ENCODE measurements around the gene GABPA.
"Not testable (repeated sequence)": the region's sequence is repeated elsewhere in the genome, so short reads cannot be mapped to it uniquely, and the experiment has no call there.

The GABPA gene

DNA sequence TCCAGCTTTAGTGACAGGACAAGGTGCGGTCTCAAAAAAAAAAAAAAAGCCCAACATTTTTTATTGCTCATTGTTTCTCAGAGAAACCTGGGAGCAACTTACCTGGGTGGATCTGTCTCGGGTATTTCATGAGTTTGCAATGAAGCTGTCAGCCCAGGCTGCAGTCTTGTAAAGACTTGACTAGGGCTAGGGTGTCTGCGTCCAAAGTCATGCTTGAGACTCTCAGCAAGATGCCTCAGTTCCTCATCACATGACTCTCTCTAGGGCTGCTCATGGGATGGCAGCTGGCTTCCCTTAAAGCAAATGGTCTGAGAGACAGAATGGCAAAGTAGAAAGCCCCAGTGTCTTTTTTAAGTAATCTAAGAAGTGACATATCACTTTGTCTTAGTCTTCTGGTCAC lies 8.1 kb downstream of the GABPA start:
- DNase-seq, result no peak

GRCh38 chr21:25744854-25745253 lies 10.1 kb downstream of the GABPA start:
- DNase-seq, result no peak

DNA sequence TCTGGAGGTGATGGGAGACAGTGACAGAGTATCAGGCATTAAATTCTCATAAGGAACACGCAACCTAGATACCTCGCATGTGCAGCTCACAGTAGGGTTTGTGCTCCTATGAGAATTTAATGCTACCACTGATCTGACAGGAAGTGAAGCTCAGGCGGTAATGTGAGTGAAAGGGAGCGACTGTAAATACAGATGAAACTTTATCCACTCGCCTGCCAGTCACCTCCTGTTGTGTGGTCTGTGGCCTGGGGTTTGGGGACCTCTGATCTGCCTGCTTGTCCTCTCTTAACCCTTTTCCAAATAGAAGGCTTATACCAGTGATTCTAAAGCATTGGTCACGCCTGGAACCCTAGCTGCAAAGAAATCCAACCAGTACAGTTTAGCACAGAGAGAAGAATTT lies 15.3 kb downstream of the GABPA start:
- DNase-seq, result no peak

DNA sequence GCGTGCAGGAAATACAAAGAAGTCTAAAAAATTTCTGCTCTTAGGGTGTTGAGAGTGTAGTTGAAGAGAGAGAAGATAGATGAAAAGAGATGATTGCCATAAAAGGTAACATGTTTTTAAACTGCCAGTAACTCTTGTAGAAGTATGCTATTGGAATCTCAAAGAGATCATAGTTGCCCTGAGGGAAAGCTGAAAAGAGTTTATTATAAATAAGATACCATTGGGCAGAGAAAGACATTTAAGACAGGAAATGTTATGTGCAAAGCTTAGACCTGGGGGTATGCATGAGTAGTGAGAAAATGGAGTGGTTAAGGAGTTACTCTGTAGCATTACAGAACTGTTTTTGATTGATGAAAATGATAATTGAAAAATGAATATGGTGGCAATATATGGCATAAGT lies 17.6 kb downstream of the GABPA start:
- peak; percentile 13 for DNase-seq

GRCh38 chr21:25756190-25756932 lies 21.6 kb downstream of the GABPA start:
- no peak for DNase-seq

- no peak for DNase-seq
Observed at GRCh38 chr21:25757531-25757930, 22.8 kb downstream of the GABPA start.

- DNase-seq, result no peak
Observed at GRCh38 chr21:25759573-25759972, 24.8 kb downstream of the GABPA start.

DNA sequence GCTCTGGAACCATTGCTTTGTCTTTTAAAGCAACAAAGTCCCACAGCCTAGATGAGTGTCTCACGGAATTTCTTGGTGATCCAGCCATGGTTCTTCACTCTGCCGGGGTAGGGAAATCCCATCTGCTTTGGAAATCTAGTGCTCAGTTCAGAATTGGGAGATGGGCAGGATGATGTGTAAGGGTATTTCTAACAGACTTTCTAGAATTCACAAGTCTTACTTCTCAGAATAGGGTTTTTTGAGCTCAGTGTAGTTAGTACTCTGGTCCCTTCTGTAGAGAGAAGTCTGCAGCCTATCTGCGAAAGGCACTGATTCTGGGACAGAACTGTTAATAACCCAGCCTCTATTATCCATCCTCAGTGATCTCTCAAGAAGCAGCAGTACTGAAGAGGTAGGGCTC lies 25.3 kb downstream of the GABPA start:
- no peak for DNase-seq

DNA sequence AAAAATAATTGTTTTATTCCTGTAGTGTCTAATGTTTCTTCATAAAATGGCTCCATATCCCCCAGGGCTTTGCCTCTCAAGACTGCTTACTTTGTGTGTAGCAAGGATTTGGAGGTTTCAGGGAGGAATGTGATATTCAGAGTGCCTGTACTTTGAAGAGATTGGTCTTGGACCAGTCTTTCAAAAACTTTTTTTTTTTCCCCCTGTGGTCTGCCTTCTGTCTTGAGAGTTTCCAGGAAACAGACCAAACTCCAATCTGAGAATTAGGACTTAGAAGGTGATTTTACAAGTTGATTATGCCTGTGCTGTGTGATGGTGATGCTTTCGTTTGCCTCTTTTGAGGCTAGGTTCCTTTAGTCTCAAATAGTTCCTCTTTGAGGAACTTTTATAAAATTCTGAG lies 25.9 kb downstream of the GABPA start:
- no peak for DNase-seq

GRCh38 chr21:25764065-25764464 lies 29.3 kb downstream of the GABPA start:
- DNase-seq, result no peak

- no peak for DNase-seq
Observed at GRCh38 chr21:25767921-25768320, 33.1 kb downstream of the GABPA start.

DNA sequence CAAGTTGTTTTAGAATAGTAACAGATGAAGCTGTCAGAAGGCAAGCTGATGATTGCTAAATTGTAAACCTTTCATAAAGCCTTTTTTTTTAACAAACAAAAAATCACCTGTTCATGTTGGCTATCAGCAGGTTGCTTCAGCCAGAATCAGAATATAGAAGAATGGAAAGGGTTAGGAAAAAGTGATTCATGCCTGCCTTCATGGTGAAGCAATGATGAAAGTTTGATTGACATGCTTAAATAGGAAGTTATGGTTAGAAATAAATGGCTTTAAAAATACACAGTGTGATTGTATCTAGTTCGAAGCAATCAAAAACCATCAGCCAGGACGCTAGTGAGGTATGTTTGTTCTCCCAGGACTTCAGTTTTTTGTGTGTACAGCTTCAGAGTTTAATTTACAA lies 37.9 kb downstream of the GABPA start:
- DNase-seq, result no peak

GRCh38 chr21:25776440-25776839 lies 41.7 kb downstream of the GABPA start:
- DNase-seq, result no peak

DNA sequence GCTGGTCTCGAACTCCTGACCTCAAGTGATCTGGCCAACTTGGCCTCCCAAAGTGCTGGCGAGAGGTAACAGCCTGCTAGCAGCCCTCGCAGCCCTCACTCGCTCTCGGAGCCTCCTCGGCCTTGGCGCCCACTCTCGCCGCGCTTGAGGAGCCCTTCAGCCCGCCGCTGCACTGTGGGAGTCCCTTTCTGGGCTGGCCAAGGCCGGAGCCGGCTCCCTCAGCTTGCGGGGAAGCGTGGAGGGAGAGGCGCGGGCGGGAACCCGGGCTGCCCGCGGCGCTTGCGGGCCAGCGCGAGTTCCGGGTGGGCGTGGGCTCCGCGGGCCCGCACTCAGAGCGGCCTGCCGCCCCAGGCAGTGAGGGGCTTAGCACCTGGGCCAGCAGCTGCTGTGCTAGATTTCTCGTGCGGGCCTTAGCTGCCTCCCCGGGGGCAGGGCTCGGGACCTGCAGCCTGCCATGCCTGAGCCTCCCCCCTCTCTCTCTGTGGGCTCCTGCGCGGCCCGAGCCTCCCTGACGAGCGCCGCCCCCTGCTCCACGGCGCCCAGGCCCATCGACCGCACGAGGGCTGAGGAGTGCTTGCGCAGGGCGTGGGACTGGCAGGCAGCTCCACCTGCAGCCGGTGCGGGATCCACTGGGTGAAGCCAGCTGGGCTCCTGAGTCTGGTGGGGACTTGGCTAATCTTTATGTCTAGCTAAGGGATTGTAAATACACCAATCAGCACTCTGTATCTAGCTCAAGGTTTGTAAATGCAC lies 43.5 kb downstream of the GABPA start:
- not testable (repeated sequence) for DNase-seq

DNA sequence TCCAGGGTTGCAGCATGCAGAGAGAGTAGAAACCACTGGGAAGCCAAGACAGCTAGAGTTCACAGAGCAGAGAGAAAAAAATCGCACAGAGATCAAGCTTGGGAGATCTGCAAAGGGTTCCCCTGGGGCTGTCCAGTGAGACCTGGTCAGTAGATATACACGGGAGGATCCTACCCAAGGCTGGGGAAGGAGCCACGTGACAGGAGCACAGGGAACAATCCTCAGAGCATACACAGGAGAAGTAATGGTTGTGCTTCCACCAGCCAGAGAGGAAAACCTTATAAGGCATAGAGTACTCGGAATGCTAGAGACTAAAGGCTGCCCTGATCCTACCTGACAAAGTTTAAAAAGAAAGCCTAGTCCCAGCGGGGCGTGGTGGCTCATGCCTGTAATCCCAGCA lies 53.9 kb downstream of the GABPA start:
- no peak for DNase-seq

DNA sequence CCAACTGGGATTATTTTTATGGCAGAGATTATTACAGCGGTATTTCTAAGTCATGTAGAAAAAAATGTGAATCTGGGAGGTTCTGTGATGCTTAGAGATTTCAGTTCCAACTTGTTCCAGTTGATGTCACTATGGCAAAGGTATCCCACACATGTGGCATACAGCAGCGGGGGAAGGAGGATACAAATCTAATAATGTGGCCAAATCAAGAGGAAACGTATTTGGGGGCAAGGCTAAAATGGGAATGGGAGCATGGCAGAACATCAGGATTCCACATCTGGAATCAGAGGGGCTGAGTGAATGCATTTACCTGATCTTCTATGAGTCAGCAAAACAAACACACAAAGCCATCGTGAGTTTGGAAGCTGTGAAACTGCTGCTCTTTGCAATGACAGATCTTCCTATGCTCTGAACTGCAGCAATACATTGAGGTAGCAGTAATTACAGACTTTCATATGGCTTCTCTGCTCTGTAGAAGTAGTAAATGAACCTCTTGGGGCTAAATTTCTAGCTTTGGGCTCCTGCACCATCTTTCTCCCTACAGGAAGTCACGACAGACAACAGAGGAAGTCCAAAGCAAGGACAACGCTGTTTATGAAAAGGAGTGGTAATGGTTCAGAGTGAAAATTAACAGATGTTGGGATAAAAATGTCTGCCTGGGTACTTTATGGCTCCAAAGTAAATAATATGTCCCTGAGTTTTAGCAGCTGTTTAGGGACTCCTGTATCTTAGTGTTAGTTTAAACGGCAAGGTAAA lies 55.5 kb downstream of the GABPA start:
- DNase-seq, result peak; percentile 36

GRCh38 chr21:25790878-25791204 lies 56.1 kb downstream of the GABPA start:
- DNase-seq, result no peak

DNA sequence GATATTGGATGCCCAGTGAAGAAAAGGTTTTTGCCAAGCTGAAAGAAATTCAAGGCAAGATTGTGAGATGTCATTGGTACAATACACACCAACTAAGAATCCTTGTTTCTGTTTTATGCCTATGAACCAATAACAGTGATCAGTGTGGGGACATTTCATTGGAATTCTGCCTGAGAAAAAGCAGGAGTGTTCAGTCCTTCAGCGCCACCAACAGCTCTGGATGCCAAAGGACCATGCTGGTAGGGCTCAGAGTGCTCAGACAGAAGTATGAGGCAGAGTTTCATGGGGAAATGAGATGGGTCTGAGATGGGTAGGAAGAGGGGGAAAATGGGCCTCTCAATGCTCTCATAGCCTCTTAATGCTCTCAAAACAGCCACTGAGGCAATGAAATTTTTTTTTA lies 56.5 kb downstream of the GABPA start:
- no peak for DNase-seq

DNA sequence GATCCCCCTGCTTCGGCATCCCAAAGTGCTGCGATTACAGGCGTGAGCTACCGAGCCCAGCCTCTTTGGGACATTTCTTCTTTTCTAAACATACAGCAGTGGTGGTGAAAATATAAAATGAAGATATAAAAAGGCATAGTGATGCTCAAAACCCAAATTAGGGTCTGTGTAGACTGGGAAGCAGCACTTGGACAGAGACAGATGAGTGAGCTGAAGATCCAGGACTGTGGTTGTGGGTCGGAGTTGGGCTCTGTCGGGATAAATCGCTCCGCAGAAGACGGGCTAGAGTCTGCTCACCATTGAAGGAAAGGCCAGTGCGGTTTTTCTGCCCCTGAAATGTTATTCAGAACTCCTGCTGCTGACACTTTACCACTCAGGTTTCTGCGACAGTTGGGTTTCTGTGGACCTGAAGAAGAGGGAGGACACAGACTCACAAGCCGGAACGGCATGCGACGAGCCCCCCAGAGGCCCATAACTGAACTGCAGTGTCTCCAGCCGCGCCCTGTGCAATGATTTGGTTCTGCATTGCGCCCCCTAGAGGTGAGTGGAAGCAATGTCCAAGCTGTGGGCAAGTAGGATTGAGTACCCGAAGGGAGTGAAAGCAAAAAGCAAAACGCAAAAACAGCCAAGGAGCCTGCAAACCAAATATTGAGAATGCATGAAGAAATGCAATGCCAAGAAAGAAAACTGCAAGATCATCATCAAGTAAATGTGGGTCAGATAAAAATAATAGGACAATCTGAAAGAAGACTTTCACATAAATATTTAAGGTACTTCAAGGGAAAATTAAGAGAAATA lies 66.6 kb downstream of the GABPA start:
- DNase-seq, result peak; percentile 86

- peak; percentile 3 for DNase-seq
Observed at GRCh38 chr21:25806060-25806459, 71.3 kb downstream of the GABPA start.

DNA sequence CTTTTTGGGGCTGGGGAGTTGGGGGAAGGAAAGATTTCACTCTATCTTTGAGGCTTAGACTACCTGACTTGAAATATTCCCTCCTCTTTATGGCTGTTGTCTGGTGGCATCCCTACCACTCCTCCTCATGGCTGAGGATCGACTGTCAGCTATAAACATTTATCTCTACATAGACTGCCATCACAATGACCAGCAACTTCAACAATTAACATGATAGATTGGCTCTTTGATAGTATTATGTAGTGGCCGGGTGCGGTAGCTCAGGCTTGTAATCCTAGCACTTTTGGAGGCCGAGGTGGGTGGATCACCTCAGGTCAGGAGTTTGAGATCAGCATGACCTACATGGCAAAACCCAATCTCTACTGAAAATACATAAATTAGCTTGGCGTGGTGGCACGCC lies 72.4 kb downstream of the GABPA start:
- no peak for DNase-seq

- peak; percentile 60 for DNase-seq
Observed at GRCh38 chr21:25809013-25809412, 74.2 kb downstream of the GABPA start.

GRCh38 chr21:25811186-25811585 lies 76.4 kb downstream of the GABPA start:
- DNase-seq, result no peak

Measured in EL (cell line).